ENCODE measurements around the gene ST7.
"Not testable (repeated sequence)": the region's sequence is repeated elsewhere in the genome, so short reads cannot be mapped to it uniquely, and the experiment has no call there.

ST7 gene

GRCh38 chr7:116968631-116969030 is 15.3 kb downstream of the ST7 start:
- Histone ChIP-seq H3K27me3 (ENCODE audit: control insufficient read depth, insufficient read depth, low read length) (no peaks in the 10 kb centered on the region), H3K4me3 (ENCODE audit: low read length) (no peak overlapping the region), H3K4me1 (ENCODE audit: control insufficient read depth, insufficient read depth, low read length) (peaks cover 5% of the 10 kb centered on the region)

GRCh38 chr7:116969371-116969902 is 16.1 kb downstream of the ST7 start:
- Histone ChIP-seq H3K36me3 (ENCODE audit: control insufficient read depth, insufficient read depth, low read length) (no peaks in the 10 kb centered on the region), H3K4me1 (ENCODE audit: control insufficient read depth, insufficient read depth, low read length) (peaks cover 5% of the 10 kb centered on the region), H3K27me3 (ENCODE audit: control insufficient read depth, insufficient read depth, low read length) (no peaks in the 10 kb centered on the region), H3K4me3 (ENCODE audit: low read length) (no peak overlapping the region), H3K9me3 (ENCODE audit: control insufficient read depth, low read length) (no peaks in the 10 kb centered on the region), H3K9ac (ENCODE audit: low read length) (no peak overlapping the region)

More at GRCh38 chr7:116968631-116969030, 15.3 kb downstream of the ST7 start:
- H3K9ac ChIP-seq (ENCODE audit: low read length) = no peak overlapping the region
- no peaks in the 10 kb centered on the region for H3K9me3 ChIP-seq (ENCODE audit: control insufficient read depth, low read length)
- no peaks in the 10 kb centered on the region for H3K36me3 ChIP-seq (ENCODE audit: control insufficient read depth, insufficient read depth, low read length)

DNA sequence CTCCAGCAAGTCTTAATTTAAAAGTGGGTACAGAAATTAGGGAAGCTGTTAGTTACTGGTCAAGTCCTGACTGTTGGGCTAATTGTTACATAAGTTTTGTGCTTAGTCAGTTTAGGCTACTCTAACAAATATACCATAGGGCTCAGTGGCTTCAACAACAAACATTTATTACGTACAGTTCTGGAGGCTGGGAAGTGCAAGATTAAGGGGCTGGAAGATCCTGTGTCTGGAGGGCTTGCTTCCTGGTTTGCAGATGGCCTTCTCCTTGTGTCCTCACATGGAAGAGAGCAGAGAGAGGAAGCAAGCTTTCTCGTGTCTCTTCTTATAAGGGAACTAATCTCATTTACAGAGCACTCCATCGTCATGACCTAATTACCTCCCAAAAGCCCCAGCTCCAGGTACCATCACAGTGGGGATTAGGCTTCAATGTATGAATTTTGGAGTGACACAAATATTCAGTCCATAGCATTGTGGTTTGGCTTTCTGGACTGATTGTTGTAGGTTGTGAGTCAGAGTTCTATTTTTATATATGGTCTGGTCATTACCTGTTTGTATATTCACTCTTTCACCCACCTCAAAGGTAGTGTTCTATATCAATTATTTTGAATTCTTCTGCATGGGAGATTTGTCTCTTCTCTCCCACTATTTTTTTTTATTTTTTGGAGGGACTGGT is 17.1 kb downstream of the ST7 start:
- Histone ChIP-seq H3K27me3 (ENCODE audit: control insufficient read depth, insufficient read depth, low read length) (no peaks in the 10 kb centered on the region), H3K9ac (ENCODE audit: low read length) (no peak overlapping the region), H3K4me3 (ENCODE audit: low read length) (no peak overlapping the region), H3K36me3 (ENCODE audit: control insufficient read depth, insufficient read depth, low read length) (no peaks in the 10 kb centered on the region), H3K9me3 (ENCODE audit: control insufficient read depth, low read length) (no peaks in the 10 kb centered on the region), H3K4me1 (ENCODE audit: control insufficient read depth, insufficient read depth, low read length) (peaks cover 5% of the 10 kb centered on the region)

GRCh38 chr7:116971153-116971552 is 17.9 kb downstream of the ST7 start:
- not testable (repeated sequence) for H3K36me3 ChIP-seq (ENCODE audit: control insufficient read depth, insufficient read depth, low read length); H3K4me3 ChIP-seq (ENCODE audit: low read length); H3K27me3 ChIP-seq (ENCODE audit: control insufficient read depth, insufficient read depth, low read length); H3K9ac ChIP-seq (ENCODE audit: low read length); H3K4me1 ChIP-seq (ENCODE audit: control insufficient read depth, insufficient read depth, low read length); H3K9me3 ChIP-seq (ENCODE audit: control insufficient read depth, low read length)

DNA sequence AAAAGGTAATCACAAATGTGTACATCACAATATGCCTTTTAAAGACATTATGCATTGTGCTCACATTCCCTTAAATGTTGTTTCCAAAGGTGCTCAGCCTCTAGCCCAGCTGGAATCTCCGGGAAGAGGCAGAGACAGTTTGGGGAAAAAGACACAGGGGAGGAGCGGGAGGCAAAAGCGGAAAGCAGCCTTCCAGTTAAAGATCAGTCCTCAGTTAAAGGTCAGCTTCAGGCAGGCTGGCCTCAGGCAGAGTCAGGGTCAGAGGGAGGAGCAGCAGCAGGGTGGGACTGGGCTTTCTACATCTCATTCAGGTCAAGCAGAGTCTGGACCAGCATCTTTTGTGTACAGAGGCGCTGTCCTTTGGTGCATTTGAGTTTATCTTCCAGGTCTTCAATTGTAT is 18.6 kb downstream of the ST7 start:
- peaks cover 5% of the 10 kb centered on the region for H3K4me1 ChIP-seq (ENCODE audit: control insufficient read depth, insufficient read depth, low read length)
- H3K9ac ChIP-seq (ENCODE audit: low read length) = no peak overlapping the region
- H3K27me3 ChIP-seq (ENCODE audit: control insufficient read depth, insufficient read depth, low read length) = no peaks in the 10 kb centered on the region
- H3K36me3 ChIP-seq (ENCODE audit: control insufficient read depth, insufficient read depth, low read length) = no peaks in the 10 kb centered on the region
- H3K9me3 ChIP-seq (ENCODE audit: control insufficient read depth, low read length) = no peaks in the 10 kb centered on the region
- no peak overlapping the region for H3K4me3 ChIP-seq (ENCODE audit: low read length)

DNA sequence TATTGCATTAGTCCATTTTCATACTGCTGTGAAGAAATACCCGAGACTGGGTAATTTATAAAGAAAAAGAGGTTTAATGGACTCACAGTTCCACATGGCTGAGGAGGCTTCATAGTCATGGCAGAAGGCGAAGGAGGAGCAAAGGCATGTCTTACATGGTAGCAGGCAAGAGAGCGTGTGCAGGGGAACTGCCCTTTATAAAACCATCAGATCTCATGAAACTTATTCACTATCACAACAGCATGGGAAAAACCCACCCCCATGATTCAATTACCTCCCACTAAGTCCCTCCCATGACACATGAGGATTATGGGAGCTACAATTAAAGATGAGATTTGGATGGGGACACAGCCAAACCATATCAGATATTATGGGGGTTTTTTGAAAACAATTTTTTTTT is 21.7 kb downstream of the ST7 start:
- not testable (repeated sequence) for H3K9ac ChIP-seq (ENCODE audit: low read length); H3K27me3 ChIP-seq (ENCODE audit: control insufficient read depth, insufficient read depth, low read length); H3K4me1 ChIP-seq (ENCODE audit: control insufficient read depth, insufficient read depth, low read length); H3K4me3 ChIP-seq (ENCODE audit: low read length); H3K36me3 ChIP-seq (ENCODE audit: control insufficient read depth, insufficient read depth, low read length); H3K9me3 ChIP-seq (ENCODE audit: control insufficient read depth, low read length)

DNA sequence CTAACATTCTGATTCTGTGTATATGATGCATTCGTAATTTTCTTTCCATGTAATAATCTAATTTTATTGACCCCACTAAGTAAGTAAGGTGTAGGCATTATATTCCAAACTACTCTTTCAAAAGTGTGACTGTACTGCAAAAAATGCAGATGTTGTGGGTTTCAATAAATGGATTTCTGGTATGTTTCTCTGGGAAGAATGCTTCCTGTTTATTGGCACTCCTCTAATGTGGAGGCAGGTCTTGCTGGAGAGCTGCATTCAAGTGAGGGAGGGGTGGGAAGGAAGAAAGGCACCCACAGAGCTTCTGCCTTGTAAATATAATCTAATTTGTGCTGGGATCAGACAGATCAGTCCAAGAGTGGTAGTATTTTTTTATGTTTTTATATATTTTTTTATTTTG is 23.9 kb downstream of the ST7 start:
- H3K9me3 ChIP-seq (ENCODE audit: control insufficient read depth, low read length) = no peaks in the 10 kb centered on the region
- no peaks in the 10 kb centered on the region for H3K4me1 ChIP-seq (ENCODE audit: control insufficient read depth, insufficient read depth, low read length)
- H3K27me3 ChIP-seq (ENCODE audit: control insufficient read depth, insufficient read depth, low read length) = no peaks in the 10 kb centered on the region
- H3K4me3 ChIP-seq (ENCODE audit: low read length) = no peak overlapping the region
- H3K9ac ChIP-seq (ENCODE audit: low read length) = no peak overlapping the region
- no peaks in the 10 kb centered on the region for H3K36me3 ChIP-seq (ENCODE audit: control insufficient read depth, insufficient read depth, low read length)

GRCh38 chr7:116978006-116978405 is 24.7 kb downstream of the ST7 start:
- Histone ChIP-seq H3K4me1 (ENCODE audit: control insufficient read depth, insufficient read depth, low read length) (no peaks in the 10 kb centered on the region), H3K9ac (ENCODE audit: low read length) (no peak overlapping the region), H3K9me3 (ENCODE audit: control insufficient read depth, low read length) (no peaks in the 10 kb centered on the region), H3K36me3 (ENCODE audit: control insufficient read depth, insufficient read depth, low read length) (no peaks in the 10 kb centered on the region), H3K4me3 (ENCODE audit: low read length) (no peak overlapping the region), H3K27me3 (ENCODE audit: control insufficient read depth, insufficient read depth, low read length) (no peaks in the 10 kb centered on the region)

GRCh38 chr7:116979430-116979829 is 26.1 kb downstream of the ST7 start:
- no peaks in the 10 kb centered on the region for H3K27me3 ChIP-seq (ENCODE audit: control insufficient read depth, insufficient read depth, low read length)
- H3K36me3 ChIP-seq (ENCODE audit: control insufficient read depth, insufficient read depth, low read length) = no peaks in the 10 kb centered on the region
- H3K9ac ChIP-seq (ENCODE audit: low read length) = no peak overlapping the region
- H3K9me3 ChIP-seq (ENCODE audit: control insufficient read depth, low read length) = no peaks in the 10 kb centered on the region
- no peak overlapping the region for H3K4me3 ChIP-seq (ENCODE audit: low read length)
- no peaks in the 10 kb centered on the region for H3K4me1 ChIP-seq (ENCODE audit: control insufficient read depth, insufficient read depth, low read length)

DNA sequence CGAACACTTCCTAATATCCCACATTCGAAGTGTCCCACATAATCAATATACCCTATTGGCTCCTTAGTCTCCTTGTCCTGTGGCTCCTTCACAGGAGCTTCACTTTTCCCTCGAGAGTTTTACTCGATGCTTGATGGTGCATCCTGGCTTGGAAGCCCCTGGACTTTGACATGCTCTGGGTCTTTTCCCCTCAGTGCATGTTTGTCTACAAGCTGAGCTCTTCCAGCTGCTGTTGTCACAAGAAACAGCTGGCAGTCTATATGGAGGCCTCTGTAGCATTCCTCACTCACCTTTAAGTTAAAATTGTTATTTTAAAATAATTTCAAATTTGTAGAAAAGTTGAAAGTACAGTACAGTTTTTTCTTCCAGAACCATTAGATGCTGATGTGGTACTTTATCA is 27.1 kb downstream of the ST7 start:
- no peak overlapping the region for H3K9ac ChIP-seq (ENCODE audit: low read length)
- no peak overlapping the region for H3K4me3 ChIP-seq (ENCODE audit: low read length)
- no peaks in the 10 kb centered on the region for H3K9me3 ChIP-seq (ENCODE audit: control insufficient read depth, low read length)
- H3K4me1 ChIP-seq (ENCODE audit: control insufficient read depth, insufficient read depth, low read length) = no peaks in the 10 kb centered on the region
- no peaks in the 10 kb centered on the region for H3K36me3 ChIP-seq (ENCODE audit: control insufficient read depth, insufficient read depth, low read length)
- H3K27me3 ChIP-seq (ENCODE audit: control insufficient read depth, insufficient read depth, low read length) = no peaks in the 10 kb centered on the region

DNA sequence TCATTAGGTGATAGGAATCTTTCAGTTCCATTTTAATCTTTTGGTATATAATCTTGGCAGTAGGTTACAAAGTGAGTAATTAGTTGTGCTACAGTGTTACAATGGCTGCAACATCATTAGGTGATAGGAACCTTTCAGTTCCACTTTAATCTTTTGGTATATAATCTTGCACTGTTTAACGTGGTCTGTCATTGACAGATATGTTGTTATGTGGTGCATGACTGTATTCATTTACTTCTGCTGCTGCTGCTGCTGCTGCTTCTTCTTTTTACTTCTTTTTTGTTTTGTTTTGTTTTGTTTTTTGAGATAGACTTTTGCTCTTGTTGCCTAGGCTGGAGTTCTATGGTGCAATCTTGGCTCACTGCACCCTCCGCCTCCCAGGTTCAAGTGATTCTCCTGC is 28.6 kb downstream of the ST7 start:
- Histone ChIP-seq H3K27me3 (ENCODE audit: control insufficient read depth, insufficient read depth, low read length) (no peaks in the 10 kb centered on the region), H3K4me3 (ENCODE audit: low read length) (no peak overlapping the region), H3K9ac (ENCODE audit: low read length) (no peak overlapping the region), H3K36me3 (ENCODE audit: control insufficient read depth, insufficient read depth, low read length) (no peaks in the 10 kb centered on the region), H3K9me3 (ENCODE audit: control insufficient read depth, low read length) (no peaks in the 10 kb centered on the region), H3K4me1 (ENCODE audit: control insufficient read depth, insufficient read depth, low read length) (no peaks in the 10 kb centered on the region)

DNA sequence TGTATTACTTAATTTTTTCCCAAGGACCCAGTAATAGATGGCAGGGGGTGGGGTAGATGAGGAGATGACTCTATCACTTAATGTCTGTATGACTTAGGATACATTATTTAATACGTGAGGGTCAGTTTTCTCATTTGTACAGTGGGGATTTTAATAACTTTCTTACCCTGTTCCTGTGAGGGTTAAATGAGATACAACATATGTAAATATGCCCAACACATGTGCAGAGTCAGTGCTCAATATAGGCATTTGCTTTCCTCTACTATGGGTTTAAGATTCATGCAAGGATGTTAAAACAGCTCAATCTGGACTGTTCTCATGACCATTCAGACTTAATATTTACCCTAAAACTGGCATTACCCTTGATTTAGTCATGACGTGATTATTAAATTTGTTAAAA is 31.2 kb downstream of the ST7 start:
- Histone ChIP-seq H3K4me3 (ENCODE audit: low read length) (no peak overlapping the region), H3K27me3 (ENCODE audit: control insufficient read depth, insufficient read depth, low read length) (no peaks in the 10 kb centered on the region), H3K9me3 (ENCODE audit: control insufficient read depth, low read length) (no peaks in the 10 kb centered on the region), H3K9ac (ENCODE audit: low read length) (no peak overlapping the region), H3K4me1 (ENCODE audit: control insufficient read depth, insufficient read depth, low read length) (no peaks in the 10 kb centered on the region), H3K36me3 (ENCODE audit: control insufficient read depth, insufficient read depth, low read length) (no peaks in the 10 kb centered on the region)

- H3K27me3 ChIP-seq (ENCODE audit: control insufficient read depth, insufficient read depth, low read length) = no peaks in the 10 kb centered on the region
- no peak overlapping the region for H3K9ac ChIP-seq (ENCODE audit: low read length)
- no peaks in the 10 kb centered on the region for H3K4me1 ChIP-seq (ENCODE audit: control insufficient read depth, insufficient read depth, low read length)
- no peaks in the 10 kb centered on the region for H3K36me3 ChIP-seq (ENCODE audit: control insufficient read depth, insufficient read depth, low read length)
- no peaks in the 10 kb centered on the region for H3K9me3 ChIP-seq (ENCODE audit: control insufficient read depth, low read length)
- no peak overlapping the region for H3K4me3 ChIP-seq (ENCODE audit: low read length)
These were observed 31.6 kb downstream of the ST7 start for GRCh38 chr7:116984917-116985316.

Measured in mucosa of stomach (tissue), 1 donor.